ENCODE results near the gene IQSEC3.

The IQSEC3 gene

GRCh38 chr12:211142-211465, 144.5 kb downstream of the IQSEC3 start:
- no peaks in the 10 kb centered on the region for H3K4me1 ChIP-seq (ENCODE audit: low read depth, poor library complexity, severe bottlenecking)
- TF ChIP-seq CTCF (conservative IDR thresholded peaks at IDR 0.05; ENCODE audit: low read depth, low read length): no peak
- no peaks in the 10 kb centered on the region for H4K20me1 ChIP-seq (ENCODE audit: insufficient read depth)
- H3K27ac ChIP-seq: no peak overlapping the region
- no peak overlapping the region for H3K9ac ChIP-seq
- no peak overlapping the region for H3K4me2 ChIP-seq
- no peaks in the 10 kb centered on the region for H3K79me2 ChIP-seq (ENCODE audit: insufficient read depth, low read depth)
- peaks cover 22% of the 10 kb centered on the region; the same call in 1 of the 2 replicates for H3K27me3 ChIP-seq (ENCODE audit: insufficient read depth, low read depth)
- no peak overlapping the region for H2AFZ ChIP-seq (ENCODE audit: low read depth)
- H3K36me3 ChIP-seq (ENCODE audit: insufficient read depth): no peaks in the 10 kb centered on the region
- H3K4me3 ChIP-seq (IDR thresholded peaks at IDR 0.05; ENCODE audit: insufficient read depth, low read depth, low read length): no peak overlapping the region

- H3K9ac ChIP-seq: no peak overlapping the region
- H3K4me3 ChIP-seq (IDR thresholded peaks at IDR 0.05; ENCODE audit: insufficient read depth, low read depth, low read length): no peak overlapping the region
- H3K27ac ChIP-seq: no peak overlapping the region
- no peaks in the 10 kb centered on the region for H3K36me3 ChIP-seq (ENCODE audit: insufficient read depth)
- H3K4me2 ChIP-seq: no peak overlapping the region
- TF ChIP-seq CTCF (conservative IDR thresholded peaks at IDR 0.05; ENCODE audit: low read depth, low read length): no peak
- peaks cover 22% of the 10 kb centered on the region; the same call in 1 of the 2 replicates for H3K27me3 ChIP-seq (ENCODE audit: insufficient read depth, low read depth)
- H2AFZ ChIP-seq (ENCODE audit: low read depth): no peak overlapping the region
- H3K79me2 ChIP-seq (ENCODE audit: insufficient read depth, low read depth): no peaks in the 10 kb centered on the region
- no peaks in the 10 kb centered on the region for H3K4me1 ChIP-seq (ENCODE audit: low read depth, poor library complexity, severe bottlenecking)
- no peaks in the 10 kb centered on the region for H4K20me1 ChIP-seq (ENCODE audit: insufficient read depth)
Observed at GRCh38 chr12:211639-212414, 145.3 kb downstream of the IQSEC3 start.

GRCh38 chr12:212415-212714, 145.8 kb downstream of the IQSEC3 start:
- Histone ChIP-seq H3K4me1 (ENCODE audit: low read depth, poor library complexity, severe bottlenecking) (no peaks in the 10 kb centered on the region), H3K36me3 (ENCODE audit: insufficient read depth) (no peaks in the 10 kb centered on the region), H4K20me1 (ENCODE audit: insufficient read depth) (no peaks in the 10 kb centered on the region), H3K4me2 (no peak overlapping the region), H2AFZ (ENCODE audit: low read depth) (no peak overlapping the region), H3K27me3 (ENCODE audit: insufficient read depth, low read depth) (peaks cover 22% of the 10 kb centered on the region; the same call in 1 of the 2 replicates), H3K79me2 (ENCODE audit: insufficient read depth, low read depth) (no peaks in the 10 kb centered on the region), H3K27ac (no peak overlapping the region), H3K9ac (no peak overlapping the region), H3K4me3 (IDR thresholded peaks at IDR 0.05; ENCODE audit: insufficient read depth, low read depth, low read length) (no peak overlapping the region)
- no peak for TF ChIP-seq CTCF (conservative IDR thresholded peaks at IDR 0.05; ENCODE audit: low read depth, low read length)

- no peak overlapping the region for H2AFZ ChIP-seq (ENCODE audit: low read depth)
- no peak overlapping the region for H3K27ac ChIP-seq
- no peak overlapping the region for H3K9ac ChIP-seq
- no peaks in the 10 kb centered on the region for H3K79me2 ChIP-seq (ENCODE audit: insufficient read depth, low read depth)
- no peak overlapping the region for H3K4me2 ChIP-seq
- no peaks in the 10 kb centered on the region for H3K36me3 ChIP-seq (ENCODE audit: insufficient read depth)
- no peak overlapping the region for H3K4me3 ChIP-seq (IDR thresholded peaks at IDR 0.05; ENCODE audit: insufficient read depth, low read depth, low read length)
- H3K4me1 ChIP-seq (ENCODE audit: low read depth, poor library complexity, severe bottlenecking): no peaks in the 10 kb centered on the region
- peaks cover 22% of the 10 kb centered on the region; the same call in 1 of the 2 replicates for H3K27me3 ChIP-seq (ENCODE audit: insufficient read depth, low read depth)
- no peaks in the 10 kb centered on the region for H4K20me1 ChIP-seq (ENCODE audit: insufficient read depth)
- TF ChIP-seq CTCF (conservative IDR thresholded peaks at IDR 0.05; ENCODE audit: low read depth, low read length): no peak
Observed at GRCh38 chr12:212715-213526, 146.4 kb downstream of the IQSEC3 start.
